HUDEP-2 (cell line): ENCODE measurements around the gene KIAA1217.

Source experiments
- DNase-seq, 76 experiments: peaks; one replicate each; lab custom pipeline; 2025; ENCODE audit not compliant: unreplicated experiment in 76 of 76; lab: John Stamatoyannopoulos, UW

KIAA1217 gene

GRCh38 chr10:24208661-24209431, at the start of gene KIAA1217:
Gene KIAA1217 (plus strand): TSS chr10:24209138. CDS start chr10:24209194, 56 bp downstream.
- DNase-seq, result no peak

- DNase-seq, result no peak
Observed at GRCh38 chr10:24162206-24162985, 46.5 kb upstream of the KIAA1217 start.

- no peak for DNase-seq
Observed at GRCh38 chr10:24163485-24163884, 45.5 kb upstream of the KIAA1217 start.

GRCh38 chr10:24168258-24169170, 40.4 kb upstream of the KIAA1217 start:
- no peak for DNase-seq

- no peak for DNase-seq
Observed at GRCh38 chr10:24170199-24170598, 38.7 kb upstream of the KIAA1217 start.

GRCh38 chr10:24172909-24173308, 36.0 kb upstream of the KIAA1217 start:
- no peak for DNase-seq

GRCh38 chr10:24174014-24174413, 34.9 kb upstream of the KIAA1217 start:
- DNase-seq, result no peak

GRCh38 chr10:24176658-24177057, 32.3 kb upstream of the KIAA1217 start:
- no peak for DNase-seq

- no peak for DNase-seq
Observed at GRCh38 chr10:24177636-24178035, 31.3 kb upstream of the KIAA1217 start.

GRCh38 chr10:24180891-24181290, 28.0 kb upstream of the KIAA1217 start:
- DNase-seq, result no peak

- no peak for DNase-seq
Observed at GRCh38 chr10:24184455-24184854, 24.5 kb upstream of the KIAA1217 start.

- DNase-seq, result no peak
Observed at GRCh38 chr10:24193330-24193729, 15.6 kb upstream of the KIAA1217 start.

- DNase-seq, result no peak
Observed at GRCh38 chr10:24197263-24197662, 11.7 kb upstream of the KIAA1217 start.

- DNase-seq, result no peak
Observed at GRCh38 chr10:24201503-24202180, 7.3 kb upstream of the KIAA1217 start.

GRCh38 chr10:24202181-24202570, 6.8 kb upstream of the KIAA1217 start:
- no peak for DNase-seq

GRCh38 chr10:24205821-24206220, 3.1 kb upstream of the KIAA1217 start:
- no peak for DNase-seq

GRCh38 chr10:24206334-24206733, 2.6 kb upstream of the KIAA1217 start:
- DNase-seq, result no peak

- DNase-seq, result no peak
Observed at GRCh38 chr10:24206926-24207325, 2.0 kb upstream of the KIAA1217 start.

GRCh38 chr10:24207341-24207740, 1.6 kb upstream of the KIAA1217 start:
- no peak for DNase-seq
